ENCODE measurements around the gene FAM163B. TPM values are rescaled to one million over a fixed set of nuclear protein-coding genes. Genes with fewer than 3 reads are reported as not detected.

The FAM163B gene
- total and polyA plus RNA-seq, 2 experiments from 2014 or later: 0.60 to 1.3 TPM

DNA sequence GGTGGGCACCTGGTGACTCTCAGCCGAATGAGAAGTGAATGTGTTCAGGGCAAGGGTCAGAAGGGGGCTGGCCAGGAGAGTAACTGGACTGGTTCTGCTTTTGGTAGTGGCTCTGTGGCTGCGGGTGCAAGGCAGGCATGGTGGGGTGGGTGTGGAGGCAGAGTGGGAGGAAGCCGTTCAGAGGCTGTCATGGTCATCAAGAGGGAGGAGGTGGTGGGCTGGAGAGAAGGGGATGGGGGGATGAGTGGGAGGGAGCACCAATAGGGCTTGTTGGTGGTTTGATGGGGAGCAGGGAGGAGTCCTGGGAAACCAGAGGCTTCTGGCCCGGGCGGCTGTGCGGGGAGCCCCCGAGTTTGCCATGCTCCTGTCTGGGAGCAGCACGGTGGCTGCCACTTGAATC is 13.3 kb downstream of the FAM163B start:
- Histone ChIP-seq H3F3A (replicated peaks; ENCODE audit: low read depth) (peaks cover 6% of the 10 kb centered on the region; the same call in 1 of the 2 replicates), H3K4me1 (ENCODE audit: insufficient read depth) (no peaks in the 10 kb centered on the region), H3K27me3 (ENCODE audit: insufficient read depth) (no peaks in the 10 kb centered on the region), H3K27ac (ENCODE audit: low read depth) (no peak overlapping the region), H3K4me3 (no peak overlapping the region), H3K36me3 (ENCODE audit: insufficient read depth) (no peaks in the 10 kb centered on the region), H3K4me2 (no peak overlapping the region), H4K20me1 (replicated peaks; ENCODE audit: insufficient read depth) (no peaks in the 10 kb centered on the region), H3K79me2 (replicated peaks; ENCODE audit: insufficient read depth) (no peaks in the 10 kb centered on the region), H3K9me2 (ENCODE audit: insufficient read depth) (no peaks in the 10 kb centered on the region), H2AFZ (no peak overlapping the region)
- peaks cover 37% of the 10 kb centered on the region for H3K9me3 Mint-ChIP-seq
- ATAC-seq (no peak), DNase-seq (ENCODE audit: low spot score) (no peak)
- H3K27me3 Mint-ChIP-seq (ENCODE audit: insufficient read depth, low read depth, poor library complexity): peaks cover 7% of the 10 kb centered on the region
- no peak overlapping the region for H3K4me3 Mint-ChIP-seq
- H3K4me1 Mint-ChIP-seq: 0 out of 3 replicates have a peak, but pooled peaks cover under 1% of the 10 kb centered on the region
- peaks cover 14% of the 10 kb centered on the region for H3K36me3 Mint-ChIP-seq (ENCODE audit: low read depth)
- TF ChIP-seq CREB1 (CRISPR knock-in tag; IDR thresholded peaks at IDR 0.05; ENCODE audit: low read depth) (no peak), NANOG (IDR thresholded peaks at IDR 0.05; ENCODE audit: borderline replicate concordance) (no peak), POLR2AphosphoS5 (IDR thresholded peaks at IDR 0.05; ENCODE audit: low read depth) (no peak), ZNF331 (CRISPR knock-in tag; IDR thresholded peaks at IDR 0.05; ENCODE audit: low read depth) (no peak), EZH2 (IDR thresholded peaks at IDR 0.05; ENCODE audit: low read depth, unreplicated experiment) (no peak)
- no peak overlapping the region for H3K27ac Mint-ChIP-seq

DNA sequence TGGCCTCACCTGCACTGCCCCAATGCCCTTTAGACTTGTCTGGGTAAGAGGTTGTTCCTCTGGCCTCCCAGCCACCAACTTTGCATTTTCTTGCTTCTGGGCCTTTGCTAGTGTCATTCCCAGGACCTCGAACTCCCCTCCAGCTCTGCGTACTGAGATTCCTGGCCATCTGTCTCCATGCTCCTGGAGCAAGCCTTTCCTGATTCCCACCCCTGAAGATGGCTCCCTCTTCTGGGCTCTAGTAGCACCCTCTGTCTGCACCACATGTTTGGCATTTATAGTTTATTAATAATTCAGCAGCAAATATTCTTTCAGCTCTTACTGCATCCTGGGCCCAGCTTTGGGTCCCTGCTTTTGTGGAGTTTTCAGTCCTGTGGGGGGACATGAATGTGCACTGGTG is 14.9 kb downstream of the FAM163B start:
- no peak overlapping the region for H2AFZ ChIP-seq

GRCh38 chr9:133593587-133594253 is 15.5 kb downstream of the FAM163B start:
- no peaks in the 10 kb centered on the region for H3F3A ChIP-seq (replicated peaks; ENCODE audit: low read depth)
- no peaks in the 10 kb centered on the region for H3K9me2 ChIP-seq (ENCODE audit: insufficient read depth)
- ATAC-seq (no peak), DNase-seq (ENCODE audit: low spot score) (no peak)
- no peaks in the 10 kb centered on the region for H4K20me1 ChIP-seq (replicated peaks; ENCODE audit: insufficient read depth)
- no peak overlapping the region for H2AFZ ChIP-seq
- no peak overlapping the region for H3K27ac ChIP-seq (ENCODE audit: low read depth)
- H3K27me3 ChIP-seq (ENCODE audit: insufficient read depth): no peaks in the 10 kb centered on the region
- H3K36me3 Mint-ChIP-seq (ENCODE audit: low read depth): peaks cover 17% of the 10 kb centered on the region
- no peak overlapping the region for H3K4me3 ChIP-seq
- H3K4me2 ChIP-seq: no peak overlapping the region
- no peaks in the 10 kb centered on the region for H3K4me1 Mint-ChIP-seq
- peaks cover 40% of the 10 kb centered on the region for H3K9me3 Mint-ChIP-seq
- H3K36me3 ChIP-seq (ENCODE audit: insufficient read depth): no peaks in the 10 kb centered on the region
- no peak overlapping the region for H3K4me3 Mint-ChIP-seq
- H3K27ac Mint-ChIP-seq: no peak overlapping the region
- no peaks in the 10 kb centered on the region for H3K79me2 ChIP-seq (replicated peaks; ENCODE audit: insufficient read depth)
- peaks cover 7% of the 10 kb centered on the region for H3K27me3 Mint-ChIP-seq (ENCODE audit: insufficient read depth, low read depth, poor library complexity)
- no peaks in the 10 kb centered on the region for H3K4me1 ChIP-seq (ENCODE audit: insufficient read depth)
- TF ChIP-seq, protein P1, sequence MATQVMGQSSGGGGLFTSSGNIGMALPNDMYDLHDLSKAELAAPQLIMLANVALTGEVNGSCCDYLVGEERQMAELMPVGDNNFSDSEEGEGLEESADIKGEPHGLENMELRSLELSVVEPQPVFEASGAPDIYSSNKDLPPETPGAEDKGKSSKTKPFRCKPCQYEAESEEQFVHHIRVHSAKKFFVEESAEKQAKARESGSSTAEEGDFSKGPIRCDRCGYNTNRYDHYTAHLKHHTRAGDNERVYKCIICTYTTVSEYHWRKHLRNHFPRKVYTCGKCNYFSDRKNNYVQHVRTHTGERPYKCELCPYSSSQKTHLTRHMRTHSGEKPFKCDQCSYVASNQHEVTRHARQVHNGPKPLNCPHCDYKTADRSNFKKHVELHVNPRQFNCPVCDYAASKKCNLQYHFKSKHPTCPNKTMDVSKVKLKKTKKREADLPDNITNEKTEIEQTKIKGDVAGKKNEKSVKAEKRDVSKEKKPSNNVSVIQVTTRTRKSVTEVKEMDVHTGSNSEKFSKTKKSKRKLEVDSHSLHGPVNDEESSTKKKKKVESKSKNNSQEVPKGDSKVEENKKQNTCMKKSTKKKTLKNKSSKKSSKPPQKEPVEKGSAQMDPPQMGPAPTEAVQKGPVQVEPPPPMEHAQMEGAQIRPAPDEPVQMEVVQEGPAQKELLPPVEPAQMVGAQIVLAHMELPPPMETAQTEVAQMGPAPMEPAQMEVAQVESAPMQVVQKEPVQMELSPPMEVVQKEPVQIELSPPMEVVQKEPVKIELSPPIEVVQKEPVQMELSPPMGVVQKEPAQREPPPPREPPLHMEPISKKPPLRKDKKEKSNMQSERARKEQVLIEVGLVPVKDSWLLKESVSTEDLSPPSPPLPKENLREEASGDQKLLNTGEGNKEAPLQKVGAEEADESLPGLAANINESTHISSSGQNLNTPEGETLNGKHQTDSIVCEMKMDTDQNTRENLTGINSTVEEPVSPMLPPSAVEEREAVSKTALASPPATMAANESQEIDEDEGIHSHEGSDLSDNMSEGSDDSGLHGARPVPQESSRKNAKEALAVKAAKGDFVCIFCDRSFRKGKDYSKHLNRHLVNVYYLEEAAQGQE (IDR thresholded peaks at IDR 0.05; ENCODE audit: unreplicated experiment): no peak
- no peak for TF ChIP-seq CREB1 (CRISPR knock-in tag; IDR thresholded peaks at IDR 0.05; ENCODE audit: low read depth)
- no peak for TF ChIP-seq NANOG (IDR thresholded peaks at IDR 0.05; ENCODE audit: borderline replicate concordance)
- no peak for TF ChIP-seq POLR2AphosphoS5 (IDR thresholded peaks at IDR 0.05; ENCODE audit: low read depth)
- no peak for TF ChIP-seq STAT1 (IDR thresholded peaks at IDR 0.05; ENCODE audit: unreplicated experiment)
- TF ChIP-seq, protein P2, sequence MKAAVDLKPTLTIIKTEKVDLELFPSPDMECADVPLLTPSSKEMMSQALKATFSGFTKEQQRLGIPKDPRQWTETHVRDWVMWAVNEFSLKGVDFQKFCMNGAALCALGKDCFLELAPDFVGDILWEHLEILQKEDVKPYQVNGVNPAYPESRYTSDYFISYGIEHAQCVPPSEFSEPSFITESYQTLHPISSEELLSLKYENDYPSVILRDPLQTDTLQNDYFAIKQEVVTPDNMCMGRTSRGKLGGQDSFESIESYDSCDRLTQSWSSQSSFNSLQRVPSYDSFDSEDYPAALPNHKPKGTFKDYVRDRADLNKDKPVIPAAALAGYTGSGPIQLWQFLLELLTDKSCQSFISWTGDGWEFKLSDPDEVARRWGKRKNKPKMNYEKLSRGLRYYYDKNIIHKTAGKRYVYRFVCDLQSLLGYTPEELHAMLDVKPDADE (IDR thresholded peaks at IDR 0.05): no peak

More for the DNA sequence above, 14.9 kb downstream of the FAM163B start:
- no peaks in the 10 kb centered on the region for H4K20me1 ChIP-seq (replicated peaks; ENCODE audit: insufficient read depth)
- H3K4me2 ChIP-seq: no peak overlapping the region
- Mint-ChIP-seq H3K4me3 (no peak overlapping the region), H3K4me1 (no peaks in the 10 kb centered on the region), H3K36me3 (ENCODE audit: low read depth) (peaks cover 14% of the 10 kb centered on the region), H3K9me3 (peaks cover 37% of the 10 kb centered on the region), H3K27ac (no peak overlapping the region), H3K27me3 (ENCODE audit: insufficient read depth, low read depth, poor library complexity) (peaks cover 7% of the 10 kb centered on the region)
- H3K4me3 ChIP-seq: no peak overlapping the region
- no peak for ATAC-seq
- peaks cover 2% of the 10 kb centered on the region; the same call in 1 of the 2 replicates for H3F3A ChIP-seq (replicated peaks; ENCODE audit: low read depth)
- H3K27ac ChIP-seq (ENCODE audit: low read depth): no peak overlapping the region
- no peaks in the 10 kb centered on the region for H3K9me2 ChIP-seq (ENCODE audit: insufficient read depth)
- H3K27me3 ChIP-seq (ENCODE audit: insufficient read depth): no peaks in the 10 kb centered on the region
- H3K4me1 ChIP-seq (ENCODE audit: insufficient read depth): no peaks in the 10 kb centered on the region
- TF ChIP-seq, protein P2 (IDR thresholded peaks at IDR 0.05): no peak
- TF ChIP-seq ZNF114 (CRISPR knock-in tag; IDR thresholded peaks at IDR 0.05): no peak
- no peaks in the 10 kb centered on the region for H3K79me2 ChIP-seq (replicated peaks; ENCODE audit: insufficient read depth)
- no peak for DNase-seq (ENCODE audit: low spot score)
- no peaks in the 10 kb centered on the region for H3K36me3 ChIP-seq (ENCODE audit: insufficient read depth)
